ENCODE data around the gene AFF3. TPM values are rescaled to one million over a fixed set of nuclear protein-coding genes. Genes with fewer than 3 reads are reported as not detected.

The AFF3 gene
- total RNA-seq, 1 donor, result 23.2 TPM

- DNase-seq (ENCODE audit: low read depth in 2 of 3, low spot score in 2 of 3), result no peak
Measured at GRCh38 chr2:99809259-99809900, 333.0 kb downstream of the AFF3 start.

GRCh38 chr2:99808361-99809200 lies 333.8 kb downstream of the AFF3 start:
- no peak for DNase-seq (ENCODE audit: low read depth in 2 of 3, low spot score in 2 of 3)

- no peak for DNase-seq (ENCODE audit: low read depth in 2 of 3, low spot score in 2 of 3)
Measured at GRCh38 chr2:99806758-99807157, 335.6 kb downstream of the AFF3 start.

GRCh38 chr2:99805930-99806476 lies 336.4 kb downstream of the AFF3 start:
- DNase-seq (ENCODE audit: low read depth in 2 of 3, low spot score in 2 of 3), result no peak

GRCh38 chr2:99803846-99804245 lies 338.5 kb downstream of the AFF3 start:
- no peak for DNase-seq (ENCODE audit: low read depth in 2 of 3, low spot score in 2 of 3)

- DNase-seq (ENCODE audit: low read depth in 2 of 3, low spot score in 2 of 3), result no peak
Measured at GRCh38 chr2:99802734-99803133, 339.7 kb downstream of the AFF3 start.

GRCh38 chr2:99801327-99801901 lies 341.0 kb downstream of the AFF3 start:
- no peak for DNase-seq (ENCODE audit: low read depth in 2 of 3, low spot score in 2 of 3)

- DNase-seq (ENCODE audit: low read depth in 2 of 3, low spot score in 2 of 3), result no peak
Measured at GRCh38 chr2:99797475-99797874, 344.9 kb downstream of the AFF3 start.

GRCh38 chr2:99794414-99794813 lies 348.0 kb downstream of the AFF3 start:
- DNase-seq (ENCODE audit: low read depth in 2 of 3, low spot score in 2 of 3), result no peak

- no peak for DNase-seq (ENCODE audit: low read depth in 2 of 3, low spot score in 2 of 3)
Measured at GRCh38 chr2:99793022-99793421, 349.4 kb downstream of the AFF3 start.

GRCh38 chr2:99789849-99790248 lies 352.5 kb downstream of the AFF3 start:
- no peak for DNase-seq (ENCODE audit: low read depth in 2 of 3, low spot score in 2 of 3)

- DNase-seq (ENCODE audit: low read depth in 2 of 3, low spot score in 2 of 3), result no peak
Measured at GRCh38 chr2:99787769-99788382, 354.5 kb downstream of the AFF3 start.

- DNase-seq (ENCODE audit: low read depth in 2 of 3, low spot score in 2 of 3), result no peak
Measured at GRCh38 chr2:99786636-99787390, 355.6 kb downstream of the AFF3 start.

- no peak for DNase-seq (ENCODE audit: low read depth in 2 of 3, low spot score in 2 of 3)
Measured at GRCh38 chr2:99784946-99785345, 357.4 kb downstream of the AFF3 start.

GRCh38 chr2:99784282-99784681 lies 358.1 kb downstream of the AFF3 start:
- no peak for DNase-seq (ENCODE audit: low read depth in 2 of 3, low spot score in 2 of 3)

- no peak for DNase-seq (ENCODE audit: low read depth in 2 of 3, low spot score in 2 of 3)
Measured at GRCh38 chr2:99780276-99780675, 362.1 kb downstream of the AFF3 start.

GRCh38 chr2:99779276-99779675 lies 363.1 kb downstream of the AFF3 start:
- no peak for DNase-seq (ENCODE audit: low read depth in 2 of 3, low spot score in 2 of 3)

GRCh38 chr2:99777656-99778290 lies 364.6 kb downstream of the AFF3 start:
- DNase-seq (ENCODE audit: low read depth in 2 of 3, low spot score in 2 of 3), result no peak

GRCh38 chr2:99776906-99777646 lies 365.3 kb downstream of the AFF3 start:
- no peak for DNase-seq (ENCODE audit: low read depth in 2 of 3, low spot score in 2 of 3)

All from hematopoietic multipotent progenitor cell (in vitro differentiated cells).